Lower leg skin (tissue), 3 donors: ENCODE data around the gene ADGRD1.

Source experiments
- CTCF ChIP-seq, 3 donors: fragments of 450-650 bp; IDR thresholded peaks; one replicate each; pipeline ENCODE4 v1.5.1; 2016; ENCODE audit warnings: antibody characterized with exemption in 3 of 3, mild to moderate bottlenecking in 3 of 3, moderate library complexity in 2 of 3
- POLR2A ChIP-seq, 2 donors: fragments of 450-650 bp; IDR thresholded peaks; one replicate each; pipeline ENCODE4 v1.6.1; 2016 to 2017; ENCODE audit warnings: antibody characterized with exemption in 2 of 2, mild to moderate bottlenecking in 1 of 2, moderate library complexity in 1 of 2

- TF ChIP-seq CTCF (IDR thresholded peaks at IDR 0.05) (no peak), POLR2A (IDR thresholded peaks at IDR 0.05) (no peak)
These were observed 33.5 kb upstream of the ADGRD1 start for GRCh38 chr12:130920119-130920703.
